ENCODE data around the gene FANCG.

The FANCG gene

GRCh38 chr9:35072461-35073278 lies 7.1 kb downstream of the FANCG start, which contains the start of gene VCP (continued):
- no peak for TF ChIP-seq ZNF132 (tag by site-specific recombination; IDR thresholded peaks at IDR 0.05; ENCODE audit: borderline replicate concordance)
- TF ChIP-seq ZNF157 (tag by site-specific recombination; IDR thresholded peaks at IDR 0.05), result no peak
- no peak for TF ChIP-seq SCRT1 (tag by site-specific recombination; IDR thresholded peaks at IDR 0.05; ENCODE audit: borderline replicate concordance)
- peak; percentile 67 for TF ChIP-seq PRDM1 (tag by site-specific recombination; IDR thresholded peaks at IDR 0.05)
- TF ChIP-seq HOXC10 (CRISPR knock-in tag; IDR thresholded peaks at IDR 0.05), result 0 out of 2 replicates have a peak, but pooled peaks have one; percentile 13
- TF ChIP-seq ZNF146 (tag by site-specific recombination; IDR thresholded peaks at IDR 0.05), result no peak
- TF ChIP-seq ZBTB49 (tag by site-specific recombination; IDR thresholded peaks at IDR 0.05; ENCODE audit: low read depth), result no peak
- TF ChIP-seq ZNF2 (tag by site-specific recombination; IDR thresholded peaks at IDR 0.05), result 0 out of 2 replicates have a peak, but pooled peaks have one; percentile 19
- no peak for TF ChIP-seq MEIS1 (CRISPR knock-in tag; IDR thresholded peaks at IDR 0.05; ENCODE audit: borderline replicate concordance)
- TF ChIP-seq, protein P1, sequence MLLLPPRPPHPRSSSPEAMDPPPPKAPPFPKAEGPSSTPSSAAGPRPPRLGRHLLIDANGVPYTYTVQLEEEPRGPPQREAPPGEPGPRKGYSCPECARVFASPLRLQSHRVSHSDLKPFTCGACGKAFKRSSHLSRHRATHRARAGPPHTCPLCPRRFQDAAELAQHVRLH (tag by site-specific recombination; IDR thresholded peaks at IDR 0.05), result no peak
- no peak for TF ChIP-seq PRDM6 (tag by site-specific recombination; IDR thresholded peaks at IDR 0.05)
- TF ChIP-seq BCL11A (tag by site-specific recombination; IDR thresholded peaks at IDR 0.05; ENCODE audit: low read depth), result no peak
- peak; percentile 72 for TF ChIP-seq SP3 (tag by site-specific recombination; IDR thresholded peaks at IDR 0.05)
- peak; percentile 27; the same call in 1 of the 2 replicates for TF ChIP-seq ZNF391 (tag by site-specific recombination; IDR thresholded peaks at IDR 0.05; ENCODE audit: borderline replicate concordance, low read depth)
- TF ChIP-seq ZNF335 (tag by site-specific recombination; conservative IDR thresholded peaks at IDR 0.05), result peak; percentile 18; the same call in 1 of the 2 replicates
- no peak for TF ChIP-seq ZNF670 (tag by site-specific recombination; IDR thresholded peaks at IDR 0.05; ENCODE audit: low read depth)
- no peak for TF ChIP-seq ZNF184 (tag by site-specific recombination; IDR thresholded peaks at IDR 0.05)
- TF ChIP-seq MZF1 (tag by site-specific recombination; IDR thresholded peaks at IDR 0.05; ENCODE audit: borderline replicate concordance), result no peak
- no peak for TF ChIP-seq ZNF423 (tag by site-specific recombination; IDR thresholded peaks at IDR 0.05)
- TF ChIP-seq ZNF792 (tag by site-specific recombination; IDR thresholded peaks at IDR 0.05), result no peak
- TF ChIP-seq ZNF19 (tag by site-specific recombination; IDR thresholded peaks at IDR 0.05; ENCODE audit: low read depth), result no peak
- TF ChIP-seq GLIS2 (tag by site-specific recombination; IDR thresholded peaks at IDR 0.05), result no peak
- TF ChIP-seq, protein P2, sequence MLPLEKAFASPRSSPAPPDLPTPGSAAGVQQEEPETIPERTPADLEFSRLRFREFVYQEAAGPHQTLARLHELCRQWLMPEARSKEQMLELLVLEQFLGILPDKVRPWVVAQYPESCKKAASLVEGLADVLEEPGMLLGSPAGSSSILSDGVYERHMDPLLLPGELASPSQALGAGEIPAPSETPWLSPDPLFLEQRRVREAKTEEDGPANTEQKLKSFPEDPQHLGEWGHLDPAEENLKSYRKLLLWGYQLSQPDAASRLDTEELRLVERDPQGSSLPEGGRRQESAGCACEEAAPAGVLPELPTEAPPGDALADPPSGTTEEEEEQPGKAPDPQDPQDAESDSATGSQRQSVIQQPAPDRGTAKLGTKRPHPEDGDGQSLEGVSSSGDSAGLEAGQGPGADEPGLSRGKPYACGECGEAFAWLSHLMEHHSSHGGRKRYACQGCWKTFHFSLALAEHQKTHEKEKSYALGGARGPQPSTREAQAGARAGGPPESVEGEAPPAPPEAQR (tag by site-specific recombination; IDR thresholded peaks at IDR 0.05), result no peak
- no peak for TF ChIP-seq ZNF155 (tag by site-specific recombination; IDR thresholded peaks at IDR 0.05)
- peak; percentile 63 for TF ChIP-seq ZBTB17 (tag by site-specific recombination; IDR thresholded peaks at IDR 0.05)
- no peak for TF ChIP-seq ZSCAN23 (tag by site-specific recombination; IDR thresholded peaks at IDR 0.05)
- TF ChIP-seq KLF1 (tag by site-specific recombination; IDR thresholded peaks at IDR 0.05), result peak; percentile 88
- TF ChIP-seq ZNF24 (tag by site-specific recombination; IDR thresholded peaks at IDR 0.05), result no peak
- TF ChIP-seq EGR2 (tag by site-specific recombination; IDR thresholded peaks at IDR 0.05; ENCODE audit: low read depth), result no peak
- no peak for TF ChIP-seq RBAK (tag by site-specific recombination; IDR thresholded peaks at IDR 0.05)
- TF ChIP-seq ZNF624 (tag by site-specific recombination; IDR thresholded peaks at IDR 0.05), result no peak
- TF ChIP-seq SP2 (tag by site-specific recombination; IDR thresholded peaks at IDR 0.05), result peak; percentile 99

Measured in HEK293 (cell line).